Stimulated activated naive CD8-positive, alpha-beta T cell treated with anti-CD3 and anti-CD28 coated beads, Interleukin-15, Interleukin-2, amounts not matched to agents 100 ng/mL and 50 ng/mL, for 24 hours (primary cell): ENCODE results near the gene ZNF738.
"Not testable (repeated sequence)": the region's sequence is repeated elsewhere in the genome, so short reads cannot be mapped to it uniquely, and the experiment has no call there.

ENCODE experiments used
- H3K27ac Mint-ChIP-seq: one replicate; pipeline ENCODE4 v1.8.0; 2021; ENCODE audit warnings: mild to moderate bottlenecking, mixed read lengths
- H3K27me3 Mint-ChIP-seq: one replicate; pipeline ENCODE4 v1.8.0; 2021; ENCODE audit warnings: mixed read lengths
- H3K36me3 Mint-ChIP-seq: one replicate; pipeline ENCODE4 v1.8.0; 2021; ENCODE audit warnings: low read depth, mixed read lengths
- H3K4me1 Mint-ChIP-seq: one replicate; pipeline ENCODE4 v1.8.0; 2021; ENCODE audit warnings: low read depth, mixed read lengths
- H3K4me3 Mint-ChIP-seq: one replicate; pipeline ENCODE4 v1.8.0; 2021; ENCODE audit warnings: mild to moderate bottlenecking, mixed read lengths
- H3K9me3 Mint-ChIP-seq: one replicate; pipeline ENCODE4 v1.8.0; 2021; ENCODE audit warnings: mixed read lengths

Gene ZNF738

DNA sequence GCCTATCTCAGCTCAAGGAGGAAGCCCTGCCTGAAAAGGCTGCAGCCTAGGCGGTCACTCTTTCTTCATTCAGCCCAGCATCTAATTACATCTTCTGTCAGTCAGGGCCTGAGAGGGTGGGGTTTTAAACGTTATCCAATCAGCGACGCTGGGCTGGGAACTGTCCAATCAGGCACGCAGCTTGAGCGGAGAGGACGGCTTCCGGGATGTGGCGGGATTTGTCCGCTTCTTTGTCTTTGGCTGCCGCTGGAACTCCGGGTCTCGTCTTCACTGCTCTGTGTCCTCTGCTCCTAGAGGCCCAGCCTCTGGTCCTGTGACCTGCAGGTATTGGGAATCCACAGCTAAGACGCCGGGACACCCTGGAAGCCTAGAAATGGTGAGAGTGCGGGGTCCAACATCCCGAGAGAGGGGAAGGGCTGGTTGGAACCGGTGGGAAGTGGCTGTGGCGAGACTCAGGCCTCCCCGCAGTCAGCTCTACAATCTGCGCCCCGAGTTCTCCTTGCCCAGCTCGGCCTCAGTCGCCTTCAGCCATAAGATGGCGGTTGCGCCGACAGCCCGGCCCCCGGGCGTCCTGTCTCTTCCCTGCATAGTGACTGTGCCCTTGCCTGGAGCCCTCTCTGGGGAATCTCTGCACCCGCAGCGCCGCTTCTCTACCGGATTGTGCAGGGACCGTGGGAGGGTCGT lies at the start of gene ZNF738:
Gene ZNF738, plus strand, starts transcription at position 233 of the 684 bp plus-strand sequence. Its CDS starts 141 bp downstream, at position 374.
- H3K4me3 Mint-ChIP-seq, result peak within 1 kb of the TSS; percentile 98
- H3K9me3 Mint-ChIP-seq, result no peaks in the 10 kb centered on the region
- peaks cover 8% of the 10 kb centered on the region for H3K4me1 Mint-ChIP-seq
- no peaks in the 10 kb centered on the region for H3K27me3 Mint-ChIP-seq
- H3K36me3 Mint-ChIP-seq, result peaks cover 32% of the 10 kb centered on the region
- H3K27ac Mint-ChIP-seq, result peak within 1 kb of the TSS; percentile 95

DNA sequence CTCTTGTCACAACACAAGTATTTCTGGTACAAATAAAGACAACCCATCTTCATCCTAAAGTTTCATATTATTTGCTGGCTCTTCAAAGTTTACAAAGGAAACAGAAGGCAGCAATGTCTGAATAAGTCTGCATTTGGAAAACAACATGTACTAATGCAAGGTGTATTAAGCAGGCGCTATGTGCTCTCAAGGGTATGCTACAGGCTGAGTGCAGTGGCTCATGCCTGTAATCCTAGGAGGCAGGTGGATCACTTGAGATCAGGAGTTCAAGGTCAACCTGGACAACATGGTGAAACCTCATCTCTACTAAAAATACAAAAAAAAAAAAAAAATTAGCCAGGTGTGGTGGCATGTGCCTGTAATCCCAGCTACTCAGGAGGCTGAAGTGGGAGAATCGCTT lies 46.0 kb upstream of the ZNF738 start:
- not testable (repeated sequence) for H3K27me3 Mint-ChIP-seq, H3K27ac Mint-ChIP-seq, H3K4me3 Mint-ChIP-seq, H3K9me3 Mint-ChIP-seq
- H3K4me1 Mint-ChIP-seq, result peaks cover 44% of the 10 kb centered on the region
- peaks cover 60% of the 10 kb centered on the region for H3K36me3 Mint-ChIP-seq

DNA sequence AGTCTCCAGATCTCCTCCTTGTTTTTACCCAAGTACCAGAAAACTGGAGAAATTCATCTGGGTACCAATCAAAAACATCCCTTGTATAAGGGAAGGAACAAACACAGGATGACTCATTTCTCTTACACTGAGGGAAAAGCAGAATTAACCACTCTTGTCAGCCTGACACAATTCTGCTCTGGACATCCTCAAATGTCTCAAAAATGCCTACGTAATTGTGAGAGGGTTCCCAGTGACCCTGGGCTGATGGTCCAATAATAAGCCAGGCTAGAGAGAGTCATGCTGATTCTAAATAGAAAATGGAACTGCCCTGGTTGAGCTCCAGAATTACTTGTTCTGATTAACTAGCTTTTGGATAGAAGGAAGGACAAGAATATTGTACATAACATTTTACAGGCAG lies 44.1 kb upstream of the ZNF738 start:
- H3K4me1 Mint-ChIP-seq, result peaks cover 39% of the 10 kb centered on the region

DNA sequence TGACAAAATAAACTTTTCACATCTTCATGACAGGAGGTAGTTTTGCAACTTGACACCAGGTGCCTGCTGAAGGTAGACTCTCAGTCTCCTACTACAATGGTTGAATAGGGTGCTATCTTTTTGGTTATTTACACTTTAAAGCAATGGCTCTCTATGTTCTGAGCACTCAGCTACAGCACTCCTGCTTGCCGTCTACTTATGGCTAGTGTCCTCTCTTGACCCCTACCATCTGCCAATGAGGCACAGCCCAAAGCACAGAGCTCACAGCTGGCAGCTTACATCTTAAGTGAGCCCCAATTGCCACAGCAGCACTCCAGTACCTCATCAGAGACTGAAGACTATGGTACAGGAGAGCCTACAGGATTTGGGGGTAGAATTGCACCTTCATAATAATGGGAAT lies 41.0 kb upstream of the ZNF738 start:
- H3K36me3 Mint-ChIP-seq, result peaks cover 64% of the 10 kb centered on the region
- H3K27me3 Mint-ChIP-seq, result no peaks in the 10 kb centered on the region
- H3K4me3 Mint-ChIP-seq, result no peak overlapping the region
- no peak overlapping the region for H3K27ac Mint-ChIP-seq
- H3K4me1 Mint-ChIP-seq, result peaks cover 55% of the 10 kb centered on the region
- no peaks in the 10 kb centered on the region for H3K9me3 Mint-ChIP-seq

More for the DNA sequence above, 44.1 kb upstream of the ZNF738 start:
- H3K27me3 Mint-ChIP-seq, result no peaks in the 10 kb centered on the region
- peaks cover 57% of the 10 kb centered on the region for H3K36me3 Mint-ChIP-seq
- H3K9me3 Mint-ChIP-seq, result no peaks in the 10 kb centered on the region
- no peak overlapping the region for H3K4me3 Mint-ChIP-seq
- H3K27ac Mint-ChIP-seq, result no peak overlapping the region

DNA sequence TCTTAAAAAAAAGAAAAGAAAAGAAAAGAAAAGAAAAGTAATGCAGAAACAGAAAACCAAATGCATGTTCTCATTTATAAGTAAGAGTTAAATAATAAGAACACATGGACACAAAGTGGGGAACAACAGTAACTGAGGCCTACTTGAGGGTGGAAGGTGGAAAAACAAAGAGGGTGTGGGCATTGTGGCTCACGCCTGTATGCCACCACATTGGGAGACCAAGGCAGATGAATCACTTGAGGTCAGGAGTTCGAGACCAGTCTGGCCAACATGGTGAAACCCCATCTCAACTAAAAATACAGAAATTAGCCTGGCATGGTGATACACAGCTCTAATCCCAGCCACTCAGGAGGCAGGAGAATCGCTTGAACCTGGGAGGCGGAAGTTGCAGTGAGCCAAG lies 37.7 kb upstream of the ZNF738 start:
- Mint-ChIP-seq H3K9me3 (peaks cover 5% of the 10 kb centered on the region), H3K4me1 (peaks cover 68% of the 10 kb centered on the region), H3K36me3 (peaks cover 76% of the 10 kb centered on the region), H3K27ac (no peak overlapping the region), H3K4me3 (no peak overlapping the region), H3K27me3 (no peaks in the 10 kb centered on the region)

DNA sequence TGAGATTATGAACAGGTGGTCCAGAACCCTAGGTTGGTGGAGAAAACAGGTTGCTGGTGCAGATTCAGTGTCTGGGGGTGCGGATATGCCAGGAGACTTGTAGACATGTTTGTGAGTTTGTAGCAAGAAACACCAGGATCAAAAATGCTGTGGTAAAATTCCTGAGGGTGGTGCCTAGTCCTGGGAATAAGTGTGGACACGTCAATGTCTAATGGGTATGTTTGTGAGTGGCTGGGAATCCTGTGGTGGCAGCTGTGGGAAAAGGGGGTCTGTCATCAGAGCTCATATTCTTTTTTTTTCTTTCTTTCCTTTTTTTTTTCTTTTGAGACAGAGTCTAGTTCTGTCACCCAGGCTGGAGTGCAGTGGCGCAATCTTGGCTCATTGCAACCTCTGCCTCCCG lies 36.8 kb upstream of the ZNF738 start:
- H3K36me3 Mint-ChIP-seq, result peaks cover 82% of the 10 kb centered on the region
- H3K4me3 Mint-ChIP-seq, result no peak overlapping the region
- peak overlapping the region; percentile 22 for H3K27ac Mint-ChIP-seq

DNA sequence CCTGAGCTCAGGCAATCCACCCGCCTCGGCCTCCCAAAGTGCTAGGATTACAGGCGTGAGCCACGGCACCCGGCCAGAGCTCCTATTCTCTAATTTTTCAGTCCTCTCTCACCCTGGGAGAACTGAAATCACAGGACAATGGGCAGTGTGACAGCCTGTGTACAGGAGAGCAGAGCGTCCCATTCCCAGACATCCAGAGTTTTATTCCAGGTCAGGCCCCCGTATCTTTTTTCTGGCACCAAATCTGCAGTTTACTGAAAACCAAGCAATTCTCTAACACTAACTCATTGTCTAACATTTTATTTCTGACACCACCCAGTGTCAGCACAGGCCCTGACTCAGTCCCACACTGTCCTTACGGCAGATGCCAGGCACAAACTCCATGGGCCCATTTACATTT lies 36.3 kb upstream of the ZNF738 start:
- peaks cover 82% of the 10 kb centered on the region for H3K36me3 Mint-ChIP-seq
- peaks cover 67% of the 10 kb centered on the region for H3K4me1 Mint-ChIP-seq
- H3K9me3 Mint-ChIP-seq, result peaks cover 9% of the 10 kb centered on the region
- H3K4me3 Mint-ChIP-seq, result no peak overlapping the region
- H3K27ac Mint-ChIP-seq, result no peak overlapping the region
- no peaks in the 10 kb centered on the region for H3K27me3 Mint-ChIP-seq

More for the DNA sequence above, 36.8 kb upstream of the ZNF738 start:
- Mint-ChIP-seq H3K27me3 (no peaks in the 10 kb centered on the region), H3K4me1 (peaks cover 70% of the 10 kb centered on the region), H3K9me3 (peaks cover 9% of the 10 kb centered on the region)

DNA sequence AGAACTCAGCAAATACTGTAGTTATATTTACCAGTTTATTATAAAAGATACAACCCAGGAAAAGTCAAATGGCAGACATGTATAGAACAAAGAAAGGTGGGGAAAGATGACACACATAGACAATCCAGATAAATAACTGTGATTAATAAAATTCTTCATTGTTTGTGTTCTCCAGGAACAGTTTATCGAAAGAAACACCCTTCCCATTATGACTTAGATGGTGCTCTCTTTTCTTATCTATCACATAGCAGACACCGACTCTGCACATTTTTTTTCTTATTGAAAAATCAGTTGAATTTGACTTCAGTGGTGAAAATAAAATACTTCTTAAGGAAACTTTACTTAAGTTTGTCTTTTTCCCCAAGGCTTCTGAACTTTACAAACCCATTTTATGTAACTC lies 35.8 kb upstream of the ZNF738 start:
- peaks cover 9% of the 10 kb centered on the region for H3K9me3 Mint-ChIP-seq
- no peak overlapping the region for H3K27ac Mint-ChIP-seq
- H3K36me3 Mint-ChIP-seq, result peaks cover 82% of the 10 kb centered on the region
- H3K4me1 Mint-ChIP-seq, result peaks cover 67% of the 10 kb centered on the region
- no peak overlapping the region for H3K4me3 Mint-ChIP-seq
- H3K27me3 Mint-ChIP-seq, result no peaks in the 10 kb centered on the region

DNA sequence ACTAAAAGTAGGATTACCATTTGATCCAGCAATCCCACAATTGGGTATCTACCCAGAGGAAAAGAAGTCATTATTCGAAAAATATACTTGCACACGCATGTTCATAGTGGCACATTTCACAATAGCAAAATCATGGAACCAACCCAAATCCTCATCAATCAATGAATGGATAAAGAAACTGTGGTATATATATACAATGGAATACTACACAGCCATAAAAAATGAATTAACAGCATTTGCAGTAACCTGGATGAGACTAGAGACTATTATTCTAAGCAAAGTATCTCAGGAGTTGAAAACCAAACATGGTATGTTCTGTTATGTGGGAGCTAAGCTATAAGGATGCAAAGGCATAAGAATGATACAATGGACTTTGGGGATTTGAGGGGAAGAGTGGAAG lies 32.6 kb upstream of the ZNF738 start:
- Mint-ChIP-seq H3K4me3 (peak overlapping the region; percentile 28), H3K4me1 (peaks cover 62% of the 10 kb centered on the region), H3K9me3 (peaks cover 9% of the 10 kb centered on the region), H3K27ac (peak overlapping the region; percentile 34), H3K27me3 (no peaks in the 10 kb centered on the region), H3K36me3 (peaks cover 65% of the 10 kb centered on the region)

DNA sequence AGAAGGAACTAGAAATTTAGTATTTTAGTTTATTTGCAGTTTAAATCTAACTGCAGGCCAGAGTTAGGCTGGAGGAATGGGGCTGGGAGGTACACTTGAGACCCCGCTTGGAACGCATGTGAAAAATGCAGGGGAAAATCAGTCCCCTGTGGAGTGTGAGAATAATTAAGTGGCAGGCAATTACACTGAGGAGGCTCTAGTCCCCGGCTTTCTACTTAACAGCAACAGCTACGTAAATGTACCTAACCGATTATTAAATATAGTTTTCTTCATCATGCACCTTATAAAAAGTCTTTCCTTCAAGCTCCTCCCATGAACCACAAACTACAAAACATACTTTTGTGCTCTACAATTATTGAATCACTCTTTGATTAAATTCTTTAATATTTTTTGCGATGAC lies 30.4 kb upstream of the ZNF738 start:
- H3K4me3 Mint-ChIP-seq, result peak overlapping the region; percentile 96
- peaks cover 44% of the 10 kb centered on the region for H3K36me3 Mint-ChIP-seq
- no peaks in the 10 kb centered on the region for H3K27me3 Mint-ChIP-seq
- peak overlapping the region; percentile 99 for H3K27ac Mint-ChIP-seq
- peaks cover 41% of the 10 kb centered on the region for H3K4me1 Mint-ChIP-seq
- peaks cover 16% of the 10 kb centered on the region for H3K9me3 Mint-ChIP-seq

DNA sequence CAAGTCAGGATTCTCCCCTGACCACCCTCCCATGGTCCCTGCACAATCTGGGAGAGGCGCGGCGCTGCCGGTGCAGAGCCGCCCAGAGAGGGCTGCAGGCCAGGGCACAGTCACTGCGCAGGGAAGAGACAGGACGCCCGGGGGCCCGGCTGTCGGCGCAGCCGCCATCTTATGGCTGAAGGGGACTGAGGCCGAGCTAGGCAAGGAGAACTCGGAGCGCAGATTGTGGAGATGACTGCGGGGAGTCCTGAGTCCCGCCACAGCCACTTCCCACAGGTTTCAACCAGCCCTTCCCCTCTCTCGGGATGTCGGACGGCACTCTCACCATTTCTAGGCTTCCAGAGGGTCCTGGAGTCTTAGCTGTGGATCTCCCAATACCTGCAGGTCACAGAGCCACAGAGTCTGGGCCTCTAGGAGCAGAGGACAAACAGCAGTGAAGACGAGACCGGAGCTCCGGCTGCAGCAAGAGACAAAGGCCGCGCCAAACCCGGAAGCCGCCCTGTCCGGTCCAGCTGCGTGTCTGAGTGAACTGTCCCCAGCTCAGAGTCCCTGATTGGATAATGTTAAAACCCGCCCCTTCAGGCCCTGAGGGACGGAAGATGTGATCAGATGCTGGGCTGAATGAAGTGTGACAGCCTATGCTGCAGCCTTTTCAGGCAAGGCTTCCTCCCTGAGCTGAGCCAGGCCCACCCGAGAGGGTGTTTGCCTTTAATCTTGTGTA lies 29.8 kb upstream of the ZNF738 start, which contains the start of gene ZNF708:
Gene ZNF708, minus strand, starts transcription at position 526 of the 721 bp plus-strand sequence. Its CDS starts 198 bp downstream, at position 328.
- peak within 1 kb of the TSS; percentile 96 for H3K4me3 Mint-ChIP-seq
- peaks cover 39% of the 10 kb centered on the region for H3K4me1 Mint-ChIP-seq
- no peaks in the 10 kb centered on the region for H3K27me3 Mint-ChIP-seq
- peak within 1 kb of the TSS; percentile 99 for H3K27ac Mint-ChIP-seq
- peaks cover 16% of the 10 kb centered on the region for H3K9me3 Mint-ChIP-seq
- H3K36me3 Mint-ChIP-seq, result peaks cover 40% of the 10 kb centered on the region

DNA sequence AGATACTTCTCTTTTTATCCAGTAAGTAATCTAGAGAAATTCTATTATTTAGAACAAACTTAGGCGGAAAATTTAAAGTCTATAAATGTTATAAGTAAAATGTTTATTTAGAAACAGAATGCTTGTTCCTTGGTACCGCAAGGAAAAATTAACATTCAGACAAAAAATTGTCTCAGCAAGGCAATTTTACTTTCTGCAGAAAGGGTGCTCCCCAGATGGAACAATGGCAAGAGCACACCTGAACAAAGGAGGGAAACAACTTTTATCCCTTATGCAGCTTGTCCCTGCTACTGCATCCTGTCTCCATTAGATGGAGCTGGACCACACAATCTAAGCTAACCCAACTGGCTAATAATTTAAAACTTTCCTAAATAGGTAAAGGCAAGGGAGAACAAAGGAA lies 23.1 kb upstream of the ZNF738 start:
- Mint-ChIP-seq H3K27ac (no peak overlapping the region), H3K27me3 (no peaks in the 10 kb centered on the region), H3K4me1 (no peaks in the 10 kb centered on the region), H3K4me3 (no peak overlapping the region), H3K9me3 (peaks cover 45% of the 10 kb centered on the region), H3K36me3 (peaks cover 13% of the 10 kb centered on the region)

DNA sequence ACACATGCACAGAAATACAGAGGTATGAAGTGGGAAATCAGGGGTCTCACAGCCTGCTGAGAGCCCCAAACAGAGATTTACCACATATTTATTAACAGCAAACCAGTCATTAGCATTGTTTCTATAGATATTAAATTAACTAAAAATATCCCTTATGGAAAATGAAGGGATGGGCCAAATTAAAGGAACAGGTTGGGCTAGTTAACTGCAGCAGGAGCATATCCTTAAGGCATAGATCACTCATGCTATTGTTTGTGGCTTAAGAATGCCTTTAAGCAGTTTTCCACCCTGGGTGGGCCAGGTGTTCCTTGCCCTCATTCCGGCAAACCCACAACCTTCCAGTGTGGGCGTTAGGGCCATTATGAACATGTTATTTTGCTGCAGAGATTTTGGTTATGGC lies 14.0 kb upstream of the ZNF738 start:
- peaks cover 25% of the 10 kb centered on the region for H3K9me3 Mint-ChIP-seq

DNA sequence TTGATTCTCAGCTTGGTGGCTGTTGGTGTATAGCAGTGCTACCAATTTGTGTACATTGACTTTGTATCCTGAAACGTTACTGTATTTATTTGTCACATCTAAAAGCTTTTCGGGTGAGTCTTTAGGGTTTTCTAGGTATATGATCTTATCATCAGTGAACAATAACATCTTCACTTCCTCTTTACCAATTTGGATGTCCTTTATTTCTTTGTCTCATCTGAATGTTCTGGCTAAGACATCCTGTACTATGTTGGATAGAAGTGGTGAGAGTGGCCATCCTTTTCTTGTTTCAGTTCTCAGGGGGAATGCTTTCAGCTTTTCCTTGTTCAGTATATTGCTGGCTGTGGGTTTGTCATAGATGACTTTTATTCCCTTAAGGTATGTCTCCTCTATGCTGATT lies 6.0 kb upstream of the ZNF738 start:
- H3K27me3 Mint-ChIP-seq, result no peaks in the 10 kb centered on the region
- no peak overlapping the region for H3K4me3 Mint-ChIP-seq
- H3K27ac Mint-ChIP-seq, result no peak overlapping the region
- peaks cover 19% of the 10 kb centered on the region for H3K9me3 Mint-ChIP-seq
- no peaks in the 10 kb centered on the region for H3K4me1 Mint-ChIP-seq
- peaks cover 8% of the 10 kb centered on the region for H3K36me3 Mint-ChIP-seq

More for the DNA sequence above, 14.0 kb upstream of the ZNF738 start:
- H3K27ac Mint-ChIP-seq, H3K4me3 Mint-ChIP-seq, H3K36me3 Mint-ChIP-seq, H3K4me1 Mint-ChIP-seq, H3K27me3 Mint-ChIP-seq: not testable (repeated sequence)

DNA sequence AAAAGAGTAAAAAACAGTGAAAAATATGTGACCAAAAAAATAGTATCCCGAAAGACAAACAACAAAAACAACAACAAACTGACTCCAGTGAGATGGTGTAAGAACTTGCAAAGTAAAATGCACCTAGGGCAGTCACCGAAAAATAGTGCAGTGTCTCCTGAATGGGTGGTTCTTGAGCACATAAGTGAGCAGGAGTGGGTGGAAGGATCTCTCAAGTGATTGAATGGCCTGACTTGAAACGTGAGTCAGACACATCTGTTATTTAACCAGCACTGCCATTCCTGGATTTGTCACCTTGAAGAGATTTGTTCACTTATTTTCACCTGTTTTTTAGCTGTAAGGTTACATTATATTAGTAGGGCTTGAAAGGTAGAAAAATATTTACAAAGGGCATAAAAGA lies 3.5 kb downstream of the ZNF738 start:
- Mint-ChIP-seq H3K4me1 (peaks cover 8% of the 10 kb centered on the region), H3K36me3 (peaks cover 63% of the 10 kb centered on the region)

More for the DNA sequence above, 3.5 kb downstream of the ZNF738 start:
- no peak overlapping the region for H3K27ac Mint-ChIP-seq
- H3K4me3 Mint-ChIP-seq, result no peak overlapping the region
- no peaks in the 10 kb centered on the region for H3K9me3 Mint-ChIP-seq
- no peaks in the 10 kb centered on the region for H3K27me3 Mint-ChIP-seq
